Fibroblast of upper back skin (primary cell): ENCODE data around the gene NEMF.
"Not testable (repeated sequence)": the region's sequence is repeated elsewhere in the genome, so short reads cannot be mapped to it uniquely, and the experiment has no call there.

Experiments
- DNase-seq: peaks from one replicate; pipeline ENCODE4 v3.0.0-alpha.2; 2013

NEMF gene, protein sequence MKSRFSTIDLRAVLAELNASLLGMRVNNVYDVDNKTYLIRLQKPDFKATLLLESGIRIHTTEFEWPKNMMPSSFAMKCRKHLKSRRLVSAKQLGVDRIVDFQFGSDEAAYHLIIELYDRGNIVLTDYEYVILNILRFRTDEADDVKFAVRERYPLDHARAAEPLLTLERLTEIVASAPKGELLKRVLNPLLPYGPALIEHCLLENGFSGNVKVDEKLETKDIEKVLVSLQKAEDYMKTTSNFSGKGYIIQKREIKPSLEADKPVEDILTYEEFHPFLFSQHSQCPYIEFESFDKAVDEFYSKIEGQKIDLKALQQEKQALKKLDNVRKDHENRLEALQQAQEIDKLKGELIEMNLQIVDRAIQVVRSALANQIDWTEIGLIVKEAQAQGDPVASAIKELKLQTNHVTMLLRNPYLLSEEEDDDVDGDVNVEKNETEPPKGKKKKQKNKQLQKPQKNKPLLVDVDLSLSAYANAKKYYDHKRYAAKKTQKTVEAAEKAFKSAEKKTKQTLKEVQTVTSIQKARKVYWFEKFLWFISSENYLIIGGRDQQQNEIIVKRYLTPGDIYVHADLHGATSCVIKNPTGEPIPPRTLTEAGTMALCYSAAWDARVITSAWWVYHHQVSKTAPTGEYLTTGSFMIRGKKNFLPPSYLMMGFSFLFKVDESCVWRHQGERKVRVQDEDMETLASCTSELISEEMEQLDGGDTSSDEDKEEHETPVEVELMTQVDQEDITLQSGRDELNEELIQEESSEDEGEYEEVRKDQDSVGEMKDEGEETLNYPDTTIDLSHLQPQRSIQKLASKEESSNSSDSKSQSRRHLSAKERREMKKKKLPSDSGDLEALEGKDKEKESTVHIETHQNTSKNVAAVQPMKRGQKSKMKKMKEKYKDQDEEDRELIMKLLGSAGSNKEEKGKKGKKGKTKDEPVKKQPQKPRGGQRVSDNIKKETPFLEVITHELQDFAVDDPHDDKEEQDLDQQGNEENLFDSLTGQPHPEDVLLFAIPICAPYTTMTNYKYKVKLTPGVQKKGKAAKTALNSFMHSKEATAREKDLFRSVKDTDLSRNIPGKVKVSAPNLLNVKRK

DNA sequence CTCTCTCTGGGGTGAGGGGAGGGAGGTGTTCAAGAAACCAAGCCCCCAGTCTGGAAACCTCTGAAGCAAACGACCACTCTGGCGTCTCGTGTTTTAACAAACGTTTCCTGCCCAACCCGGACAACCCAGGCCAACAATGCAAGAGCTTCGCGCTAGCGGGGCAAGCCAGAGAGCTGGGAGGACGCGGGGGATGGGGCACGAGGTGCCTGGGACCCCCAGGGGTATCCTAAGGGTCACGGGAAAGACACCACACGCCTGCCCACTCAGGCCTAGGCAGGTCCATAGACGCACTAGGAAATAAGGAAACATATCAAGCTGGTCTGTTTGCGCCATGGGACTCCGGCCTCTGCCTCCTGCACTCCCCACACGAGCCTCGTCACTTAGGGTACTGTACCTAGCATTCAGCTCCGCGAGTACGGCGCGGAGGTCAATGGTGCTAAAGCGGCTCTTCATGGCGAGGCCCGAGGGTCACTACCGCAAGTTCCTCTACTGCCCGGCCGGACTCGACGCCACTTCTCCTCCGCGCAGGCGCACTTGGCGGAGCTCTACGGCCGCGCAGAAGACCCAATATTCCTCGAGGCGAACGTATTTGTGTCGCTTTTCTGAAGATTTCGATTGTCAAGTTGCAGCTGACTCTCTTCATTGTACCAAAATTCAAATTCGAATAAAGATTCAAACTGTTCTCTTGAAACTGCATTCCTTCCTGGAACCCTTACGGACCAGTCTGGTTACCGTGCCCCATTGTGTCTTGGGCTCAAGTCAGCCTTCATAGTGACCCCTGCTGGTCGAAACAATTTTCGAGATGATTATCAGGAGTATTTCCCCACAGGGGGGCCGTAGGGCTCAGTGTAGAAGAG, at the start of gene NEMF:
Gene NEMF (minus strand): TSS at position 488 of the 857 bp plus-strand sequence. CDS start 35 bp downstream, at position 453.
- DNase-seq, result peak; percentile 90

DNA sequence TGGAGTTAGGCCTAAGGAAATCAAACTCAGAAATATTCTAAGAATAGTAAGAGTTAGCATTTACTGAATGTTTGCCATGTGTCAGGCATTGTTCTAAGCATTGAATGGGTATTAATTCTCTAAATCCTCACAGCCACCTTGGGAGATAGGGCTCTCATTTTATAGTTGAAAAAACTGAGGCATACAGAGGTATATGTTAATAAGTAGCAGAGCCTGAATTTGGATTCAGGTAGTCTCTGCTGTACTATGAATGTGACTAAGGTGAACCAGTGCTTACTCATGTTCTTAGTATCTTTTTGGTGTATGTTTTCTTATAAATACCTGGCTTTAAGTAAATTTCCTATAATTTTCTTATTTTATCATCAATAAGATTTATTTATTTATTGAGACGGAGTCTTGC, 48.4 kb upstream of the NEMF start:
- DNase-seq, result no peak

GRCh38 chr14:49898485-49898884, 45.9 kb upstream of the NEMF start:
- DNase-seq, result no peak

GRCh38 chr14:49897965-49898364, 45.4 kb upstream of the NEMF start:
- no peak for DNase-seq

GRCh38 chr14:49897414-49897813, 44.8 kb upstream of the NEMF start:
- no peak for DNase-seq

DNA sequence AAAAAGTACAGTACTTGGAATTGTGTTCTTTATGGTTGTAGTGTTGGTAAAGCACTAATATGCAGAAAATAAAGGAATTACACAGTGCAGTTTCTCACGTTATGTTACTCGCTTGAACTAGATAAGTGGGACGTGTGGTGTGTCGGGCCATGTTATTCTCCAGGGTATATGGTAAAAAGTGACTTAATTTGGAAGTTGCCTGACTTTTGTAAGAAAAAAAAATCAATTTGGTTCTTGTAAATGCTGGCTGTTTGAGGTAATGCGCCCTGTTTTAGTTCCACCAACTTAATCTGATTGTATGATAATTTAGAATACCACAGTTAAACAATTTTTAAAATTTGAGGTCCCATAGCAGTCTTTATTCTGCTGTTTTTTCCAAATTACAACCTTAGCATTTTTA, 44.4 kb upstream of the NEMF start:
- DNase-seq, result no peak

- DNase-seq, result not testable (repeated sequence)
Observed at GRCh38 chr14:49896272-49896671, 43.7 kb upstream of the NEMF start.

DNA sequence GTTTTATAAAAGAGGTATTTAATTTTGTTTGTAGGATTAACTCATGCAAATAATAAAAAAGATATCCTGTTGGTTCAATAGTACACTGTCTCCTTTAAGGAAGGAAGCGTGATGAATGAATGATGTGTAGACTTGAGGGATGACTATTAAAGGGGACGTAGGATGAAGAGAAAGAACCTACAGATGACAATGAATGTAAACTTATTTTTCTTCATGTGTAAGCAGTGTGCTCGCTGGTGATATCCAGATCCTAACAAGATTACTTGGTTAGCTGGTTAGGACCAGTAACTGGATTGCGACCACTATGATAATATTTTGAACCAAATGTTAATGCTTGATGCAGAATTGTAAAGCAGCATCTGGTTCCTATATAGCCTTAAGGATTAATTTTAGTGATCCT, 42.9 kb upstream of the NEMF start:
- no peak for DNase-seq

DNA sequence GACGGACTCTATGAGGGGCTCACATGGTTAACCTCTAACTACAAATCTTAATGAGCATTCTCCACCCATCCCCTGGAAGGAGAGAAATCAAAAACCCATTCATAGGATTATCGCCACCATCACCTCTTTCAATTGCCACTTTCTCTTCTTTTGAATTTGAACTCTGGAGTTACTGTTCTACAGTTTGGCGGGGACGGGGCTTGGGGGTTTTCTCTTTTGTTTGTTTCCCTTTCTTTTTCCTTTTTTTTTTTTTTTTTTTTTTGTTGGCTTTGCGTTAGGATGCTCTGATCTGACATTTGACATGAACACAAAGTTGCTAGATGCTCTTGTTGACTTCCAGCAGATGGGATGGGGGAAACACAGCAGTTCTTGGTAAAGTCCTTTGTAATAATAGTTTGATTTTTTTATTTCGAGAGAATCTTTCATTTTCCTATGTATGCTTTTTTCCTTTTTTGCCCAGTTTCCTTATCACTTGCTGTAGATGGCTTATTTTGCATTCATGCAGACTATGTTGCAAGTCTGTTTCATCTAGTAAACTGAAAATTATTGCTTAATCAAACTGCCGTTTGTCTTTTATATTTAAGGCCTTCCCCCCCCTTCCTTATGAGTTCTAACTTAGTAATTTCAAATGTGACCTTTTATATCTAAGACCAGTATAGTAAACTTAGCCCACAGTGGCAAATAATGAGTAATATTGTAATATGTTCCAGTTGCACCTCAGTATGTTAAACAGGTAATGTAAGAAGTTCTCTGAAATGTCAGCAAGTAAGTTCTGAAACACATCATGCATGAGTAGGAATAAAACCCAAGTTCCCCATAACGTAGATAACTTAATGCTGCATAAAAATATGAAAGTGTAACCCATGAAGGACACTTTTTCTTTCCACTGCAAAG, 41.9 kb upstream of the NEMF start:
- DNase-seq, result not testable (repeated sequence)

DNA sequence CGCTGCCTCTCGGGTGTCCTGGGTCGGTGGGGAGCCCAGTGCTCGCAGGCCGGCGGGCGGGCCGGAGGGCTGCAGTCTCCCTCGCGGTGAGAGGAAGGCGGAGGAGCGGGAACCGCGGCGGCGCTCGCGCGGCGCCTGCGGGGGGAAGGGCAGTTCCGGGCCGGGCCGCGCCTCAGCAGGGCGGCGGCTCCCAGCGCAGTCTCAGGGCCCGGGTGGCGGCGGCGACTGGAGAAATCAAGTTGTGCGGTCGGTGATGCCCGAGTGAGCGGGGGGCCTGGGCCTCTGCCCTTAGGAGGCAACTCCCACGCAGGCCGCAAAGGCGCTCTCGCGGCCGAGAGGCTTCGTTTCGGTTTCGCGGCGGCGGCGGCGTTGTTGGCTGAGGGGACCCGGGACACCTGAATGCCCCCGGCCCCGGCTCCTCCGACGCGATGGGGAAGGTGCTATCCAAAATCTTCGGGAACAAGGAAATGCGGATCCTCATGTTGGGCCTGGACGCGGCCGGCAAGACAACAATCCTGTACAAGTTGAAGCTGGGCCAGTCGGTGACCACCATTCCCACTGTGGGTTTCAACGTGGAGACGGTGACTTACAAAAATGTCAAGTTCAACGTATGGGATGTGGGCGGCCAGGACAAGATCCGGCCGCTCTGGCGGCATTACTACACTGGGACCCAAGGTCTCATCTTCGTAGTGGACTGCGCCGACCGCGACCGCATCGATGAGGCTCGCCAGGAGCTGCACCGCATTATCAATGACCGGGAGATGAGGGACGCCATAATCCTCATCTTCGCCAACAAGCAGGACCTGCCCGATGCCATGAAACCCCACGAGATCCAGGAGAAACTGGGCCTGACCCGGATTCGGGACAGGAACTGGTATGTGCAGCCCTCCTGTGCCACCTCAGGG, 41.0 kb upstream of the NEMF start:
- no peak for DNase-seq

DNA sequence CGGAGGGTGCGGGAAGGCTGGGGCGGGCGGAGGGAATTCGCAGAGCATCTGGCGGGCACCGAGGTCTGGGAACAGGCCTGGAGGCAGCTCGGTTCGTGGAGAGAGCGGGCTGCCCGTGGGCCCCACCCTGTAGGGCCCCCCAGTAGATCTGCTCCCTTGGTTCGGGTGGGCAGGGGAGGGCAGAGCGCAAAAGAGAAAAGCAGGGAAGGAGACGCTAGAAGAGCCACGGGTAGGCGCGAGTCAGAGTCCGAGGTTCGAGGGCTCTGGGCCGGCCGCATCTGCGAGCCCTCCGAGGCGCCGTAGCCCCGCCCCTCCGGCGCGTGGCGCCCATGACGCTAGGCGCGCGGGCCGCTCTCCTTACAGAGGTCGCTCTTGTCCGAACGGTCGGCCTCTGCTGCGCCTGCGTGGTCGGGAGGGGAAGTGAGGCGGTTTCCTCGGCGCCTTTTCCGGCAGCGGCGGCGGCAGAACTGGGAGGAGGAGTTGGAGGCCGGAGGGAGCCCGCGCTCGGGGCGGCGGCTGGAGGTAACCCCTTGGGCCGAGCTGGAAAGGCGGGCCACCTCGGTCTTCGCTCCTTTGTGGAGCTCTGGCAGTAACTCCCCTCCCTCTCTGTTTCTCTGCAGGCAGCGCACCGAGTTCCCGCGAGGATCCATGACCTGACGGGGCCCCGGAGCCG, 40.2 kb upstream of the NEMF start, which contains the start of gene ARF6:
Gene ARF6 (plus strand): TSS at position 447 of the 673 bp plus-strand sequence. CDS start 655 bp downstream, outside the sequence.
- peak; percentile 97 for DNase-seq

DNA sequence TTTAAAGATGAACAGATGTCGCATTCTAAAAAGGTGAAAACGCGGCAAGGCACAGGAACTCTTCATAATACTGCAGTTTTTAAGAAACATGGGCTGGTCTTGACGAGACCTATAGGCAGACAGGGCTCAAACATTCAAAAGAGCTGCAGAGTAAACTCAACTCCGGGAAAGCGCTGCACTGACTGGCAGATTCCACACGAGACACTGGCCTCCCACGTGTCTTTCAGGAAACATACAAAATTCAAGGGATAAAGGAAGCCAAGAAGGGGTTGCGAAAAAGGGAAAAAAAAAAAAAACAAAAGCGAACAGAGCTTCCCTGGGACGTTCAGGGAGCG, 39.7 kb upstream of the NEMF start:
- peak; percentile 79 for DNase-seq

GRCh38 chr14:49888293-49888692, 35.7 kb upstream of the NEMF start:
- DNase-seq, result no peak

DNA sequence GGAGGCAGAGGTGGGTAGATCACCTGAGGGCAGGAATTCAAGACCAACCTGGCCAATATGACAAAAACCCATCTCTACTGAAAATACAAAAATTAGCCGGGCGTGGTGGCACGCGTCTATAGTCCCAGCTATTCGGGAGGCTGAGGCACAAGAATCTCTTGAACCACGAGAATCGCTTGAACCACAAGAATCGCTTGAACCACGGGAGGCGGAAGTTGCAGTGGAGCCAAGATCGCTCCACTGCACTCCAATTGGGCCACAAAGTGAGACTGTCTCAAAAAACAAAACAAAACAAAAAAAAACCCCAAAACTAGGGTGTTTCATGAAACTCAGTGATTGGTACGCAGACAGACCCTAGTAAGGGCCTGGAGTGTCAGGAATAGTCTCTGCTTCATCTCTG, 33.9 kb upstream of the NEMF start:
- no peak for DNase-seq

DNA sequence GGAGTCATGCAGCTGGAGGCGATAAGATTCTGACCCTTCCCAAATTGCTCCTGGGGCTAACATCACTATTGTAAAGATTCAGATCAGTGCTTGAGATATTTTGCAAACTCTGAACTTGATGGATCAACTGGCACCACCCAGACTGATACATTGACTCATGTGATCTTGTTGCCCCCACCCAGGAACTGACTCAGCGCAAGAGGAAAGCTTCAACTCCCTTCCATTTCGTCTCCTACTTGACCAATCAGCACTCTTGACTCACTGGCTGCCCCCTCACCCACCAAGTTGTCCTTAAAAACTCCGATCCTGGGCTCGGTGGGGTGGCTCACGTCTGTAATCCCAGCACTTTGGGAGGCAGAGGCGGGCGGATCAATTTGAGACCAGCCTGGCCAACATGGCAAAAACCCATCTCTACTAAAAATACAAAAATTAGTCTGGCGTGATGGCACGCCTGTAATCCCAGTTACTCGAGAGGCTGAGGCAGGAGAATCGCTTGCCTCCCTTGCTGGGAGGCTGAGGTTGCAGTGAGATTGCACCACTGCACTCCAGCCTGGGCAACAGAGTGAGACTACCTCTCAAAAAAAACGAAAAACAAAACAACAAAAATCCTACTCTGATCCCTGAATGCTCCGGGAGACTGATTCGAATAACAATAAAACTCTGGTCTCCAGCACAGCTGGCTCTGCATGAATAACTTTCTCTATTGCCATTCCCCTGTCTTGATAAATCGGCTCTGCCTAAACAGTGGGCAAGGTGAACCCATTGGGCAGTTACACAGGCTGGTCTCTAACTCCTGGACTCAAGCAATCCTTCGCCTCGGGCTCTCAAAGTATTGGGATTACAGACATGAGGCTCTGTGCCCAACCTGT, 30.5 kb upstream of the NEMF start:
- DNase-seq, result no peak

- DNase-seq, result no peak
Observed at GRCh38 chr14:49881350-49882001, 28.9 kb upstream of the NEMF start.

- no peak for DNase-seq
Observed at GRCh38 chr14:49880267-49881064, 27.9 kb upstream of the NEMF start.
